Activated CD8-positive, alpha-beta T cell treated with anti-CD3 and anti-CD28 coated beads for 36 hours (primary cell): ENCODE data around the gene HMG20B. TPM values are rescaled to one million over a fixed set of nuclear protein-coding genes. Genes with fewer than 3 reads are reported as not detected.
"Not testable (repeated sequence)": the region's sequence is repeated elsewhere in the genome, so short reads cannot be mapped to it uniquely, and the experiment has no call there.

Experiments
- ATAC-seq: fragments of 200-7000 bp; cut with Tn5 transposase; one replicate; pipeline ENCODE4 v1.10.0; 2021; ENCODE audit warnings: mild to moderate bottlenecking, moderate library complexity
- CTCF ChIA-PET: fragments of 350-600 bp; sonication (Branson Sonifier 250); formaldehyde crosslinking; loops from one replicate; lab custom pipeline; 2021; ENCODE audit warnings: antibody characterized with exemption; lab: Charles Lee
- POLR2A ChIA-PET: fragments of 350-600 bp; sonication (Branson Sonifier 250); formaldehyde crosslinking; loops from one replicate; lab custom pipeline; 2021; ENCODE audit warnings: antibody characterized with exemption; lab: Charles Lee
- DNase-seq: peaks from one replicate; pipeline ENCODE4 v3.0.0-alpha.2; 2020
- H3K27ac Mint-ChIP-seq: one replicate; pipeline ENCODE4 v1.8.0; 2021; ENCODE audit warnings: mild to moderate bottlenecking, mixed read lengths
- H3K27me3 Mint-ChIP-seq: one replicate; pipeline ENCODE4 v1.8.0; 2021; ENCODE audit warnings: mixed read lengths
- H3K36me3 Mint-ChIP-seq: one replicate; pipeline ENCODE4 v1.8.0; 2021; ENCODE audit warnings: low read depth, mixed read lengths
- H3K4me1 Mint-ChIP-seq: one replicate; pipeline ENCODE4 v1.8.0; 2021; ENCODE audit warnings: low read depth, mixed read lengths
- H3K4me3 Mint-ChIP-seq: one replicate; pipeline ENCODE4 v1.8.0; 2021; ENCODE audit warnings: mild to moderate bottlenecking, moderate library complexity, mixed read lengths
- H3K9me3 Mint-ChIP-seq: one replicate; pipeline ENCODE4 v1.8.0; 2021; ENCODE audit warnings: mixed read lengths
- intact Hi-C: fragments of 100-400 bp; cut with micrococcal nuclease; formaldehyde crosslinking; loops from one replicate; pipeline ENCODE4 v1.10.0; 2022
- total RNA-seq, 2 experiments: library from RNA; stranded (reverse); gene quantifications; one replicate each; pipeline ENCODE4 v1.2.3, GENCODE V29; 2021
- TF ChIP-seq, protein P1 (sequence below): fragments of 200-600 bp; IDR thresholded peaks from one replicate; pipeline ENCODE4 v1.8.0; 2022; ENCODE audit warnings: antibody characterized with exemption, mild to moderate bottlenecking

HMG20B gene
- total RNA-seq, 2 experiments from 2014 or later, result 42.7 to 47.3 TPM

DNA sequence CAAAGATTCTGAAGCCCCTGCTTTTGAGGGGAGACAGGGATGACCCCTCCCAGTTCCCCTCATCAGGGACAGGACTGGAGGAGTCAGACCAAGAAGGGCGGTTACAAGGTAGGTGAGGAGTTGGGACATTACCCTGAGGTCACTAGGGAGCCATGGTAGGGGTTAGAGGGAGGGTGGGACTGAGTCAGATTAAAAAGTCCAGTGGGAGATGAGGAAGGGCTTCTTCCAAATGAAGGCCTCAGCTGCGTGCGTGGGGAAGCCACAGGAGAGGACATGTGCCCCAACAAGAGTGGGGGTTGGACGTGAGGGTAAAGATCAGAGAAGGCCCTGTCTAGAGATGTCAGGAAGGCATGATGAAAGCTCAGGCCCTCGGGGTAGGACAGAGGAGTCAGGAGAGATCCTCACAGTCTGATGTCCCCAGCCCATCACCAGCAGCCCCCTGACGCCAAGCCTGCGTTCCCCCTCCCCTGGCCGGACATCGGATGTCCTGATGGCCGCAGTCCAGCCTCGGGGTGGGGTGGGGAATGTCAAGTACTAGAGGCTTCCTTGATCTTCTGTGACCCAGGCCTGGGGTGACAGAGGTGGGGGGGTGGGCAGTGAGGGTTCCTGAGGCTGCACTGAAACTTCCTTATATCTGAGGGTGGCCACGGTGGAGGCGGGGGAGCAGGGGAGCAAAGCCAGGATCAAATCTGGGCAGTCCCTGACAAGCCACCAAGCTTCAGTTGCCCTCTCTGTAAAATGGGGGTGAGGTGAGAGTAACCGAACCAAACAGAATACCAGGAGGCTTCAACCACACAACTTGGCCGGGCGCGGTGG, 8.8 kb upstream of the HMG20B start:
- Mint-ChIP-seq H3K9me3 (no peaks in the 10 kb centered on the region), H3K27ac (no peak overlapping the region), H3K27me3 (no peaks in the 10 kb centered on the region), H3K4me3 (no peak overlapping the region), H3K36me3 (no peaks in the 10 kb centered on the region), H3K4me1 (no peaks in the 10 kb centered on the region)
- ATAC-seq (no peak), DNase-seq (no peak)
- ChIA-PET CTCF (interaction anchor here (0.6 kb wide), 1 partner anchor 1822 kb away, joined by 3 read pairs; no protein-coding TSS in a partner anchor), POLR2A (no interaction called here)
- intact Hi-C loops, result no loop called here
- TF ChIP-seq, protein P1, sequence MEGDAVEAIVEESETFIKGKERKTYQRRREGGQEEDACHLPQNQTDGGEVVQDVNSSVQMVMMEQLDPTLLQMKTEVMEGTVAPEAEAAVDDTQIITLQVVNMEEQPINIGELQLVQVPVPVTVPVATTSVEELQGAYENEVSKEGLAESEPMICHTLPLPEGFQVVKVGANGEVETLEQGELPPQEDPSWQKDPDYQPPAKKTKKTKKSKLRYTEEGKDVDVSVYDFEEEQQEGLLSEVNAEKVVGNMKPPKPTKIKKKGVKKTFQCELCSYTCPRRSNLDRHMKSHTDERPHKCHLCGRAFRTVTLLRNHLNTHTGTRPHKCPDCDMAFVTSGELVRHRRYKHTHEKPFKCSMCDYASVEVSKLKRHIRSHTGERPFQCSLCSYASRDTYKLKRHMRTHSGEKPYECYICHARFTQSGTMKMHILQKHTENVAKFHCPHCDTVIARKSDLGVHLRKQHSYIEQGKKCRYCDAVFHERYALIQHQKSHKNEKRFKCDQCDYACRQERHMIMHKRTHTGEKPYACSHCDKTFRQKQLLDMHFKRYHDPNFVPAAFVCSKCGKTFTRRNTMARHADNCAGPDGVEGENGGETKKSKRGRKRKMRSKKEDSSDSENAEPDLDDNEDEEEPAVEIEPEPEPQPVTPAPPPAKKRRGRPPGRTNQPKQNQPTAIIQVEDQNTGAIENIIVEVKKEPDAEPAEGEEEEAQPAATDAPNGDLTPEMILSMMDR, result no peak

DNA sequence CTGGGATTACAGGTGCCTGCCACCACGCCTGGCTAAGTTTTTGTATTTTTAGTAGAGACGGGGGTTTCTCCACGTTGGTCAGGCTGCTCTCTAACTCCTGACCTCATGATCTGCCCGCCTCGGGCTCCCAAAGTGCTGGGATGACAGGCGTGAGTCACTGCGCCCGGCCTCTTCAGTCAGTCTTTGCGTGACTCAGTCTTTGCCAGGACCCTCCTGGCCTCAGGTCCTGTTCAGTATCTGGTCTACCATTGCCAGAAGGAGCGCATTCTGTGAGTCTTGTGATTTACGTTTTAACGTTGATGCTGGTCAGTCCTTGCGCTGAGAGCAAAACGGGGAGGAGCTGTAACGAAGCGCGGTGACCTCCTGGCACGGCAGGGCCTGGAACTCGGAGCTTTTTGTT, 7.6 kb upstream of the HMG20B start:
- TF ChIP-seq, protein P1, result no peak
- ChIA-PET POLR2A (interaction anchor here (0.6 kb wide), 2 partner anchors 10 to 1568 kb away, joined by 3 to 4 read pairs; no protein-coding TSS in a partner anchor), CTCF (interaction anchor here (3.9 kb wide), 1 partner anchor 19 kb away, joined by 13 read pairs; no protein-coding TSS in a partner anchor)
- no peaks in the 10 kb centered on the region for H3K27me3 Mint-ChIP-seq
- no peak overlapping the region for H3K27ac Mint-ChIP-seq
- H3K4me1 Mint-ChIP-seq, result no peaks in the 10 kb centered on the region
- H3K9me3 Mint-ChIP-seq, result no peaks in the 10 kb centered on the region
- no peaks in the 10 kb centered on the region for H3K36me3 Mint-ChIP-seq
- intact Hi-C loops, result no loop called here
- no peak overlapping the region for H3K4me3 Mint-ChIP-seq
- no peak for ATAC-seq
- DNase-seq, result no peak

- H3K27me3 Mint-ChIP-seq, H3K4me3 Mint-ChIP-seq, H3K9me3 Mint-ChIP-seq, ATAC-seq, H3K36me3 Mint-ChIP-seq, intact Hi-C loops, H3K27ac Mint-ChIP-seq, POLR2A ChIA-PET, DNase-seq: not testable (repeated sequence)
- peaks cover 11% of the 10 kb centered on the region for H3K4me1 Mint-ChIP-seq
- CTCF ChIA-PET, result interaction anchor here (1.5 kb wide), 1 partner anchor 16 kb away, joined by 5 read pairs; the partner anchor contains the start of gene GIPC3
Observed at GRCh38 chr19:3570042-3570441, 2.7 kb upstream of the HMG20B start.

DNA sequence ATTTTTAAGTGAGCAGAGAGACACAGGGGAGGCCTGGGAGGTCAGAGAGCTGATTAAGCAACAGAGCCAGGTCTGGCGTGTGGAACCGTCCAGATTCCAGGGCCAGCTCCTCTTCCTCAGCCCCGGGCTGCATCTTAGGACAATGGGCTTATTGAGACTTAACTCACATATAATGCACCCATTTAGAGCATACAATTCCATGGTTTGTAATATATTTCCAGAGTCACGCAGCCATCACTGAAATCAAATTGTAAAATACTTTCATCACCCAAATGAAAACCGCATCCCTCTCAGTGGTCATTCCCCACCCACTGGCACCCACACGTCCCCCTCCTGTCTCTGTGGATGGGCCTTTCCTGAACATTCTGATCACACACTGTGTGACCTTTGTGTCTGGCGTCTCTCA, 2.1 kb upstream of the HMG20B start:
- TF ChIP-seq, protein P1, result no peak
- Mint-ChIP-seq H3K27ac (no peak overlapping the region), H3K9me3 (no peaks in the 10 kb centered on the region), H3K27me3 (no peaks in the 10 kb centered on the region), H3K4me1 (peaks cover 11% of the 10 kb centered on the region), H3K36me3 (peaks cover 12% of the 10 kb centered on the region), H3K4me3 (no peak overlapping the region)
- ChIA-PET CTCF (no interaction called here), POLR2A (no interaction called here)
- intact Hi-C loops, result no loop called here
- no peak for ATAC-seq
- DNase-seq, result no peak

- DNase-seq, result peak; percentile 100
- intact Hi-C loops, result no loop called here
- ATAC-seq, result peak; percentile 93
- TF ChIP-seq, protein P1, result no peak
- H3K4me3 Mint-ChIP-seq, result peak overlapping the region; percentile 75
- peaks cover 11% of the 10 kb centered on the region for H3K4me1 Mint-ChIP-seq
- no peaks in the 10 kb centered on the region for H3K9me3 Mint-ChIP-seq
- ChIA-PET POLR2A (interaction anchor here (0.7 to 0.9 kb wide), 3 partner anchors 11 to 16 kb away, joined by 3 to 6 read pairs (median 3); no protein-coding TSS in a partner anchor), CTCF (interaction anchor here (0.9 kb wide), 1 partner anchor 12 kb away, joined by 3 read pairs; no protein-coding TSS in a partner anchor)
- no peaks in the 10 kb centered on the region for H3K27me3 Mint-ChIP-seq
- peaks cover 13% of the 10 kb centered on the region for H3K36me3 Mint-ChIP-seq
- no peak overlapping the region for H3K27ac Mint-ChIP-seq
Observed at GRCh38 chr19:3572132-3572854, 451 bp upstream of the HMG20B start.
